Measurements from ENCODE around the gene APMAP.

The APMAP gene

GRCh38 chr20:24917797-24918578 is 74.6 kb downstream of the APMAP start (continued):
- no peak for TF ChIP-seq YY1 (tag by site-specific recombination; IDR thresholded peaks at IDR 0.05)
- no peak for TF ChIP-seq ZNF707 (tag by site-specific recombination; IDR thresholded peaks at IDR 0.05)

GRCh38 chr20:24917056-24917455 is 75.5 kb downstream of the APMAP start:
- no peak overlapping the region for H3K4me3 ChIP-seq (ENCODE audit: low read depth, low read length)
- ChIA-PET CTCF (interaction anchor here (0.7 to 1.9 kb wide), 6 partner anchors 13 to 979 kb away, joined by 3 to 10 read pairs (median 4); no protein-coding TSS in a partner anchor), POLR2A (no interaction called here)
- no peak for TF ChIP-seq ZBTB7A (tag by site-specific recombination; IDR thresholded peaks at IDR 0.05; ENCODE audit: low read depth)
- no peak for TF ChIP-seq ZNF785 (tag by site-specific recombination; IDR thresholded peaks at IDR 0.05)
- TF ChIP-seq ZNF501 (tag by site-specific recombination; IDR thresholded peaks at IDR 0.05): no peak
- no peak for TF ChIP-seq ZNF391 (tag by site-specific recombination; IDR thresholded peaks at IDR 0.05; ENCODE audit: borderline replicate concordance, low read depth)
- TF ChIP-seq ZNF707 (tag by site-specific recombination; IDR thresholded peaks at IDR 0.05): no peak
- no peak for TF ChIP-seq ZNF571 (tag by site-specific recombination; IDR thresholded peaks at IDR 0.05)
- TF ChIP-seq ZNF558 (tag by site-specific recombination; IDR thresholded peaks at IDR 0.05): no peak
- no peak for TF ChIP-seq ZNF843 (tag by site-specific recombination; IDR thresholded peaks at IDR 0.05)
- H3K4me1 ChIP-seq (ENCODE audit: control insufficient read depth, insufficient read depth, low read length): no peaks in the 10 kb centered on the region
- no peak overlapping the region for H3K27ac ChIP-seq (ENCODE audit: extremely low read depth, low read depth, low read length)
- no peaks in the 10 kb centered on the region for H3K36me3 ChIP-seq (ENCODE audit: control insufficient read depth in 2 of 2, insufficient read depth in 1 of 2, low read length in 2 of 2)
- no peaks in the 10 kb centered on the region for H3K9me3 ChIP-seq (ENCODE audit: control insufficient read depth, insufficient read depth, low read depth, low read length)

GRCh38 chr20:24916412-24916811 is 76.1 kb downstream of the APMAP start:
- no peak for TF ChIP-seq ELK4 (IDR thresholded peaks at IDR 0.05; ENCODE audit: borderline replicate concordance, low read depth, low read length)
- no peak for TF ChIP-seq ZFP37 (tag by site-specific recombination; IDR thresholded peaks at IDR 0.05)
- TF ChIP-seq FEZF1 (tag by site-specific recombination; IDR thresholded peaks at IDR 0.05): no peak
- no peak for TF ChIP-seq ZNF843 (tag by site-specific recombination; IDR thresholded peaks at IDR 0.05)
- TF ChIP-seq PATZ1 (tag by site-specific recombination; IDR thresholded peaks at IDR 0.05): no peak
- TF ChIP-seq ZNF394 (tag by site-specific recombination; IDR thresholded peaks at IDR 0.05; ENCODE audit: borderline replicate concordance): no peak
- ChIA-PET CTCF (interaction anchor here (0.8 to 1.9 kb wide), 3 partner anchors 14 to 979 kb away, joined by 3 to 10 read pairs (median 3); no protein-coding TSS in a partner anchor), POLR2A (no interaction called here)
- H3K9me3 ChIP-seq (ENCODE audit: control insufficient read depth, insufficient read depth, low read depth, low read length): no peaks in the 10 kb centered on the region
- H3K4me1 ChIP-seq (ENCODE audit: control insufficient read depth, insufficient read depth, low read length): no peaks in the 10 kb centered on the region
- no peak overlapping the region for H3K27ac ChIP-seq (ENCODE audit: extremely low read depth, low read depth, low read length)
- no peaks in the 10 kb centered on the region for H3K36me3 ChIP-seq (ENCODE audit: control insufficient read depth in 2 of 2, insufficient read depth in 1 of 2, low read length in 2 of 2)
- no peak overlapping the region for H3K4me3 ChIP-seq (ENCODE audit: low read depth, low read length)

- Histone ChIP-seq H3K36me3 (ENCODE audit: control insufficient read depth in 2 of 2, insufficient read depth in 1 of 2, low read length in 2 of 2) (no peaks in the 10 kb centered on the region), H3K4me1 (ENCODE audit: control insufficient read depth, insufficient read depth, low read length) (no peaks in the 10 kb centered on the region), H3K9me3 (ENCODE audit: control insufficient read depth, insufficient read depth, low read depth, low read length) (no peaks in the 10 kb centered on the region), H3K27ac (ENCODE audit: extremely low read depth, low read depth, low read length) (no peak overlapping the region), H3K4me3 (ENCODE audit: low read depth, low read length) (no peak overlapping the region)
- POLR2A ChIA-PET: no interaction called here
- CTCF ChIA-PET: interaction anchor here (1.5 kb wide), 1 partner anchor 14 kb away, joined by 3 read pairs; no protein-coding TSS in a partner anchor
- TF ChIP-seq REPIN1 (tag by site-specific recombination; IDR thresholded peaks at IDR 0.05; ENCODE audit: low read depth) (no peak), ZFP41 (tag by site-specific recombination; IDR thresholded peaks at IDR 0.05; ENCODE audit: borderline replicate concordance) (no peak), ZNF169 (tag by site-specific recombination; IDR thresholded peaks at IDR 0.05) (no peak), ZBTB6 (tag by site-specific recombination; IDR thresholded peaks at IDR 0.05) (no peak)
Measured at GRCh38 chr20:24915892-24916291, 76.7 kb downstream of the APMAP start.

Data from HEK293 (cell line).